ENCODE measurements around the gene UBAC1. TPM values are rescaled to one million over a fixed set of nuclear protein-coding genes. Genes with fewer than 3 reads are reported as not detected.

Gene UBAC1
- total RNA-seq, result 26.2 and 29.6 TPM in 2 replicates

DNA sequence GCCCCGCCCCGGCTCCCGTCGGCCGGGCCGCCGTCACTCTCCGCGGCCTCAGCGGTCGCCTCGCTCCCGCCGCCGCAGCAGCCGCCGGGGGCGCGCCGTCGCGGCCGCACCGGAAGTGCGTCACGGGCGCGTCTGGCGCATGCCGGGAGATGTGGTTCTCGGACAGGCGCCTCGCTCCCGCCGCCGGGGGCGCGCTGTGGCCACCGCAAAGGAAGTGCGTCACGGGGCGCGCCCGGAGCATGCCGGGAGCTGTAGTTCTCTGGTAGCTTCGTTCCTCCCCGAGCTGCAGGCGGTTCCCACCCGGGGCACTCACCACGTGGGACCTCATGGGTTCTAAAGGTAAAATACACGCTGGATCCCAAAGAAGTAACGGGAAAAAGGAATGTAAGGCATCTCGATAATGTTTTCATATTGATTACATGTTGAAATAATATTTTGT lies at the start of gene UBAC1:
Gene UBAC1, minus strand, starts transcription at position 97 of the 439 bp plus-strand sequence. CDS start 211 bp downstream, outside the sequence.

DNA sequence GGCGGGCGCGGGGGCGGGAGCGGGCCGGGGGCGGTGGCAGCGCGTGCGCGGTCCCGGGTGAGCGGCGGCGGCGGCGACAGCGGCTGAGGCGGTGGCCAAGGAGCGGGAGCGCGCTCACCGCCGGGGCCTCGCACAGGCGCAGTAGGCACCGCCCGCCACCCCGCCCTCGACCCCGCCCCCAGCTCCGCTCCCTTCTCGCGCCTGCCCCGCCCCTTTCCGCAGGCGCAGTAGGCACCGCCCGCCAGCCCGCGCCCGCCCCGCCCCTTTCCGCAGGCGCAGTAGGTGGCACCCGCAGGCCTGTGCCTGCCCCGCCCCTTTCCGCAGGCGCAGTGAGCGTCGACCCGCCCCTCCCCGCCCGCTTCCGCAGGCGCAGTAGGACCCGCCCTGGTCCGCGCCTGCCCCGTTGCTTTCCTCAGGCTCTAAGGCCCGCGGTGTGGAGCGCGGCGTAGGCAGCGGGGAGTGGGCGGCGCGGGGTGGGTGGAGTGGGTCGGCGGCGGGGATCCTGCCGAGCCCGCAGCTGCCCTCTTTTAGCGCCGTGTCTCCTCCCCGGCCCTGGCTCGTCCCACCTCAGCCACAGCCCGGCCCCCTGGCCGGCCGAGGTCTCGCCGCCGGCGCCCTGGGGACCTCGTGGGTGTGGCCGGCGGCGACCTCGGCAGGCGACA lies 53.6 kb downstream of the UBAC1 start, which contains the start of gene CAMSAP1:
Gene CAMSAP1, minus strand, starts transcription at position 116 of the 662 bp plus-strand sequence. CDS start 387 bp downstream, outside the sequence.

Other genes with a start within 250 kb of the UBAC1 start
- gene CAMSAP1, start 53.8 kb downstream of the UBAC1 start, total RNA-seq, result 12.9 and 14.4 TPM in 2 replicates
- 15.1 and 24.2 TPM in 2 replicates for gene NACC2, start 133.9 kb upstream of the UBAC1 start, total RNA-seq
- 24.7 and 48.6 TPM in 2 replicates for gene TMEM250, start 157.5 kb upstream of the UBAC1 start, total RNA-seq
- gene LHX3, start 243.8 kb upstream of the UBAC1 start, total RNA-seq, result not detected in 2 replicates